ENCODE measurements around the gene ITIH3. TPM values are rescaled to one million over a fixed set of nuclear protein-coding genes. Genes with fewer than 3 reads are reported as not detected.
A peak's percentile ranks its signal among the peaks of the same experiment; 100 is the strongest.

ITIH3 gene
- polyA plus RNA-seq, 1 donor from 2014 or later = not detected

DNA sequence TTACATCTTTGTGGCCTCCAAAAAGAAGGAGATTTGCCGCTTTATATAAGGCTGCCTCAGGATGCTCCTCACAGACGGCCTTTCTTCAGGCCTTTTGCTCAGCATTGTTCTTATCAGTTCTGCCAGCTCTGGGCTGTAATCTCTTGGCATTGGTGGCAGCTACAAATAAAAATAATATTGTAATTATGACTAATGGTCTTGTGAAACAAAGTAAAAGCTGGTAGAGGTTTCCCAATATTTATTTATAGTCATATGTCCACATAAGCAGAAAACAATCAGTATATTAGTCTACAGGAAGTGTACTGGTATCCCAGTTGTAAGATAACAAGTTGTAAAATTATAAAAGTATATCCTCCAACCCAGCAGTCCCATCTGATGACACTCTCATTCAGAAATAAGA, 31.1 kb upstream of the ITIH3 start:
- H4K20me1 ChIP-seq (ENCODE audit: insufficient read depth) = no peaks in the 10 kb centered on the region
- peaks cover 9% of the 10 kb centered on the region for H3K79me2 ChIP-seq (replicated peaks; ENCODE audit: insufficient read depth, low read length)
- H3K9me3 ChIP-seq (ENCODE audit: low read length) = no peaks in the 10 kb centered on the region
- no peak overlapping the region for H3K9ac ChIP-seq (ENCODE audit: low read length)
- H3K27me3 ChIP-seq (ENCODE audit: insufficient read depth, low read depth, low read length) = no peaks in the 10 kb centered on the region
- peaks cover 16% of the 10 kb centered on the region for H3K36me3 ChIP-seq (ENCODE audit: insufficient read depth, low read length)
- no peak overlapping the region for H3K4me2 ChIP-seq (ENCODE audit: low read length)
- TF ChIP-seq, protein P1, sequence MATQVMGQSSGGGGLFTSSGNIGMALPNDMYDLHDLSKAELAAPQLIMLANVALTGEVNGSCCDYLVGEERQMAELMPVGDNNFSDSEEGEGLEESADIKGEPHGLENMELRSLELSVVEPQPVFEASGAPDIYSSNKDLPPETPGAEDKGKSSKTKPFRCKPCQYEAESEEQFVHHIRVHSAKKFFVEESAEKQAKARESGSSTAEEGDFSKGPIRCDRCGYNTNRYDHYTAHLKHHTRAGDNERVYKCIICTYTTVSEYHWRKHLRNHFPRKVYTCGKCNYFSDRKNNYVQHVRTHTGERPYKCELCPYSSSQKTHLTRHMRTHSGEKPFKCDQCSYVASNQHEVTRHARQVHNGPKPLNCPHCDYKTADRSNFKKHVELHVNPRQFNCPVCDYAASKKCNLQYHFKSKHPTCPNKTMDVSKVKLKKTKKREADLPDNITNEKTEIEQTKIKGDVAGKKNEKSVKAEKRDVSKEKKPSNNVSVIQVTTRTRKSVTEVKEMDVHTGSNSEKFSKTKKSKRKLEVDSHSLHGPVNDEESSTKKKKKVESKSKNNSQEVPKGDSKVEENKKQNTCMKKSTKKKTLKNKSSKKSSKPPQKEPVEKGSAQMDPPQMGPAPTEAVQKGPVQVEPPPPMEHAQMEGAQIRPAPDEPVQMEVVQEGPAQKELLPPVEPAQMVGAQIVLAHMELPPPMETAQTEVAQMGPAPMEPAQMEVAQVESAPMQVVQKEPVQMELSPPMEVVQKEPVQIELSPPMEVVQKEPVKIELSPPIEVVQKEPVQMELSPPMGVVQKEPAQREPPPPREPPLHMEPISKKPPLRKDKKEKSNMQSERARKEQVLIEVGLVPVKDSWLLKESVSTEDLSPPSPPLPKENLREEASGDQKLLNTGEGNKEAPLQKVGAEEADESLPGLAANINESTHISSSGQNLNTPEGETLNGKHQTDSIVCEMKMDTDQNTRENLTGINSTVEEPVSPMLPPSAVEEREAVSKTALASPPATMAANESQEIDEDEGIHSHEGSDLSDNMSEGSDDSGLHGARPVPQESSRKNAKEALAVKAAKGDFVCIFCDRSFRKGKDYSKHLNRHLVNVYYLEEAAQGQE (IDR thresholded peaks at IDR 0.05; ENCODE audit: borderline replicate concordance) = no peak
- no peak for TF ChIP-seq RAD21 (conservative IDR thresholded peaks at IDR 0.05)
- TF ChIP-seq SMC3 (conservative IDR thresholded peaks at IDR 0.05; ENCODE audit: poor library complexity) = no peak
- TF ChIP-seq TAF1 (IDR thresholded peaks at IDR 0.05; ENCODE audit: low read depth) = no peak
- TF ChIP-seq EP300 (conservative IDR thresholded peaks at IDR 0.05; ENCODE audit: poor library complexity, severe bottlenecking) = no peak
- no peak for TF ChIP-seq EZH2 (IDR thresholded peaks at IDR 0.05; ENCODE audit: borderline replicate concordance, insufficient read depth, low read length, poor library complexity, severe bottlenecking)
- TF ChIP-seq, protein P2, sequence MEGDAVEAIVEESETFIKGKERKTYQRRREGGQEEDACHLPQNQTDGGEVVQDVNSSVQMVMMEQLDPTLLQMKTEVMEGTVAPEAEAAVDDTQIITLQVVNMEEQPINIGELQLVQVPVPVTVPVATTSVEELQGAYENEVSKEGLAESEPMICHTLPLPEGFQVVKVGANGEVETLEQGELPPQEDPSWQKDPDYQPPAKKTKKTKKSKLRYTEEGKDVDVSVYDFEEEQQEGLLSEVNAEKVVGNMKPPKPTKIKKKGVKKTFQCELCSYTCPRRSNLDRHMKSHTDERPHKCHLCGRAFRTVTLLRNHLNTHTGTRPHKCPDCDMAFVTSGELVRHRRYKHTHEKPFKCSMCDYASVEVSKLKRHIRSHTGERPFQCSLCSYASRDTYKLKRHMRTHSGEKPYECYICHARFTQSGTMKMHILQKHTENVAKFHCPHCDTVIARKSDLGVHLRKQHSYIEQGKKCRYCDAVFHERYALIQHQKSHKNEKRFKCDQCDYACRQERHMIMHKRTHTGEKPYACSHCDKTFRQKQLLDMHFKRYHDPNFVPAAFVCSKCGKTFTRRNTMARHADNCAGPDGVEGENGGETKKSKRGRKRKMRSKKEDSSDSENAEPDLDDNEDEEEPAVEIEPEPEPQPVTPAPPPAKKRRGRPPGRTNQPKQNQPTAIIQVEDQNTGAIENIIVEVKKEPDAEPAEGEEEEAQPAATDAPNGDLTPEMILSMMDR (IDR thresholded peaks at IDR 0.05; ENCODE audit: poor library complexity, severe bottlenecking) = no peak
- TF ChIP-seq POLR2AphosphoS5 (IDR thresholded peaks at IDR 0.05) = no peak
- TF ChIP-seq MXI1 (conservative IDR thresholded peaks at IDR 0.05; ENCODE audit: poor library complexity, severe bottlenecking) = no peak
- no peak overlapping the region for H3K27ac ChIP-seq (ENCODE audit: low read length)
- no peaks in the 10 kb centered on the region for H3F3A ChIP-seq (ENCODE audit: insufficient read depth, low read length, poor library complexity, severe bottlenecking)
- H3K4me3 ChIP-seq (ENCODE audit: low read length) = no peak overlapping the region
- no peak overlapping the region for H2AFZ ChIP-seq (ENCODE audit: low read depth, low read length)
- H3K9me2 ChIP-seq (ENCODE audit: insufficient read depth, low read length) = no peaks in the 10 kb centered on the region

DNA sequence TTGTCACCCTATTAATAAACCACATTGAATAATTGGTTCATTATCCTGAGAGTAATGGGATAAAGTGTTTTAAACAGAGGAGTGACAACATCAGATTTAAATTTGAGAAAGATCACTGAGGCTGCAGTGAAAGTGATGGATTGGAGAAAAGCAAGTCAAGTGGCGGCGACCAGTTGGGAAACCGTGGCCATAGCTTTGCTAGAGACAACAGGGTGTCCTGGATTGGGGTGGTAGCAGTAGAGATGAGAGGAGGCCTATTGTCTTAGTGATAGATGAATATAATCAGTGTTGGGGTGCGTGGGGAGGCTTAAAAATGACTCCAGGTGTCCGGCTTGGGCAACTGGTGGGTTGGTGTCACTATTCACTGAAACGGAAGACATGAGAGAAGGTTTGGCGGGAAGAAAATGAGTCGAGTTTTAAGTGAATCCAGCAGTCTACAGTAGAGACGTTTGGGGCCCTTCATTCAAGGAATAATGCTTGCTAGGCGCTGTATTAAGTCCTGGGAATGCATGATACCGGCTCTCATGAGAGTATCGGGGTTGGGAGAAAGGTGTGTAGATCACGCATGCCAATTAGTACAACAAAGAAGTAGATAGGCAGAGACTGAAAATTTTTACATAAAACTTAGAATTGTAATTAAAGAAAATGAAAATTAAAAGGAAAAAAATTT, 24.7 kb upstream of the ITIH3 start:
- Histone ChIP-seq H3K9me3 (ENCODE audit: low read length) (no peaks in the 10 kb centered on the region), H3K9ac (ENCODE audit: low read length) (peak overlapping the region; percentile 85), H3K36me3 (ENCODE audit: insufficient read depth, low read length) (peaks cover 4% of the 10 kb centered on the region), H3K79me2 (replicated peaks; ENCODE audit: insufficient read depth, low read length) (peaks cover 28% of the 10 kb centered on the region), H3F3A (ENCODE audit: insufficient read depth, low read length, poor library complexity, severe bottlenecking) (no peaks in the 10 kb centered on the region), H3K4me2 (ENCODE audit: low read length) (peak overlapping the region; percentile 79), H3K9me2 (ENCODE audit: insufficient read depth, low read length) (no peaks in the 10 kb centered on the region), H3K4me3 (ENCODE audit: low read length) (peak overlapping the region; percentile 94), H3K27ac (ENCODE audit: low read length) (peak overlapping the region; percentile 72), H3K27me3 (ENCODE audit: insufficient read depth, low read depth, low read length) (no peaks in the 10 kb centered on the region), H2AFZ (ENCODE audit: low read depth, low read length) (peak overlapping the region; percentile 7), H4K20me1 (ENCODE audit: insufficient read depth) (no peaks in the 10 kb centered on the region)
- TF ChIP-seq EP300 (conservative IDR thresholded peaks at IDR 0.05; ENCODE audit: poor library complexity, severe bottlenecking) = no peak
- TF ChIP-seq, protein P1 (IDR thresholded peaks at IDR 0.05; ENCODE audit: borderline replicate concordance) = no peak
- no peak for TF ChIP-seq RAD21 (conservative IDR thresholded peaks at IDR 0.05)
- TF ChIP-seq, protein P2 (IDR thresholded peaks at IDR 0.05; ENCODE audit: poor library complexity, severe bottlenecking) = no peak
- no peak for TF ChIP-seq POLR2AphosphoS5 (IDR thresholded peaks at IDR 0.05)
- no peak for TF ChIP-seq SMC3 (conservative IDR thresholded peaks at IDR 0.05; ENCODE audit: poor library complexity)
- no peak for TF ChIP-seq EZH2 (IDR thresholded peaks at IDR 0.05; ENCODE audit: borderline replicate concordance, insufficient read depth, low read length, poor library complexity, severe bottlenecking)
- TF ChIP-seq MXI1 (conservative IDR thresholded peaks at IDR 0.05; ENCODE audit: poor library complexity, severe bottlenecking) = no peak
- TF ChIP-seq TAF1 (IDR thresholded peaks at IDR 0.05; ENCODE audit: low read depth) = no peak

Data from neural cell (in vitro differentiated cells).